Heart right ventricle (tissue), 16 donors: ENCODE results near the gene NOL12. TPM values are rescaled to one million over a fixed set of nuclear protein-coding genes. Genes with fewer than 3 reads are reported as not detected.
"Not testable (repeated sequence)": the region's sequence is repeated elsewhere in the genome, so short reads cannot be mapped to it uniquely, and the experiment has no call there.

ENCODE experiments used
- ATAC-seq, 8 donors: fragments of 200-7000 bp; cut with Tn5 transposase; one replicate each; pipeline ENCODE4 v1.9.1; 2020; ENCODE audit warnings: mild to moderate bottlenecking in 8 of 8, moderate library complexity in 8 of 8, moderate number of reproducible peaks in 1 of 8
- DNase-seq, 2 donors: peaks; one replicate each; pipeline ENCODE4 v3.0.0-alpha.2; 2020
- H3K27ac ChIP-seq, 10 donors: fragments of 200-600 bp; sonication (generic) in 2 of 10; one replicate each; pipeline versions ENCODE4 v1.5.0 to v1.8.0; 2020 to 2022; ENCODE audit warnings: mild to moderate bottlenecking in 3 of 10
- H3K27me3 ChIP-seq, 7 donors: fragments of 200-600 bp; one replicate each; pipeline ENCODE4 v1.8.0; 2021 to 2022; ENCODE audit warnings: mild to moderate bottlenecking in 2 of 7
- H3K36me3 ChIP-seq, 9 donors: fragments of 200-600 bp; sonication (generic) in 1 of 9; one replicate each; pipeline versions ENCODE4 v1.5.0 to v1.8.0; 2020 to 2022; ENCODE audit warnings: mild to moderate bottlenecking in 2 of 9
- H3K4me1 ChIP-seq, 9 donors: fragments of 200-600 bp; sonication (generic) in 1 of 9; one replicate each; pipeline versions ENCODE4 v1.5.0 to v1.8.0; 2020 to 2022; ENCODE audit warnings: mild to moderate bottlenecking in 4 of 9
- H3K4me3 ChIP-seq, 10 donors: fragments of 200-600 bp; sonication (generic) in 2 of 10; one replicate each; pipeline versions ENCODE4 v1.5.0 to v1.8.0; 2020 to 2022; ENCODE audit warnings: mild to moderate bottlenecking in 7 of 10, moderate library complexity in 2 of 10
- H3K9me3 ChIP-seq, 11 donors: fragments of 200-600 bp in 10 of 11; sonication (generic) in 2 of 11; one replicate each; pipeline versions ENCODE4 v1.5.0 to v1.8.0; 2013 to 2022; ENCODE audit warnings: mild to moderate bottlenecking in 2 of 11, control low read depth in 1 of 11, moderate library complexity in 1 of 11
- WGBS, 2 donors: extraction: QIAGEN DNeasy Blood & Tissue Kit; methylation state at CpG; one replicate each; pipeline ENCODE4 v1.1.7; 2013; ENCODE audit warnings: inconsistent platforms in 1 of 2; 5-methylcytosine and 5-hydroxymethylcytosine counted together
- intact Hi-C, 10 donors: fragments of 100-400 bp; cut with DNase I; formaldehyde crosslinking; loops; one replicate each; pipeline versions ENCODE4 v1.11.1 to v1.14.2; 2022
- polyA plus RNA-seq, 2 donors: library from polyadenylated mRNA; stranded (reverse); fragments of 200-250 nt; gene quantifications; one replicate each; pipeline ENCODE4 v1.2.3, GENCODE V29; 2013
- total RNA-seq, 10 donors: library from RNA; stranded (reverse); fragmentation: NEBNext Ultra II Directional in 3 of 10; extraction: Animal tissue kit (Norgen Biotek cat#: 25700) in 3 of 10; gene quantifications; one replicate each; pipeline versions ENCODE4 v1.2.1 to v1.2.4, GENCODE V29; 2021 to 2023
- TF ChIP-seq, protein P1 (sequence below), 9 donors: fragments of 200-600 bp; sonication (generic) in 2 of 9; IDR thresholded peaks; one replicate each; pipeline versions ENCODE4 v1.5.0 to v1.8.0; 2021 to 2022; ENCODE audit warnings: antibody characterized with exemption in 9 of 9, mild to moderate bottlenecking in 5 of 9, moderate library complexity in 1 of 9
- donor health status: Arrhythmogenic right ventricular cardiomyopathy.
- donor health status: ischemic (EF 13 %, LVEDD 7.1; RV severe dilation, severe dysfunction).
- donor health status: healthy with polysubstance abuse.
- donor health status: DM: no; HTN: yes; CAD: no.
- donor health status: DM: no; HTN: no; CAD: no.
- donor health status: ischemic (EF 25% LVEDD 6.9; RV normal size, moderate dysfunction).
- donor health status: ischemic (EF 25% LVEDD 5.7; RV mildly dilated, moderate dysfunction).
- donor health status: healthy.
- donor health status: DM: yes; HTN: yes; CAD: no.
- donor health status: Ischemic cardiomyopathy.
- donor health status: ischemic (EF 35%, LVEDD 5.7; RV mildly dilated, moderate dysfunction).
- donor health status: nonischemic (EF 11% LVEDD 7.7; RV severe dilation, severe dysfunction).
- donor health status: DM: yes; HTN: yes; CAD: no.
- donor health status: PGD.
- donor health status: ischemic (EF 29% LVEDD 5.4; RV normal size, mild dysfunction).
- donor health status: nonischemic (EF 23%, LVEDD 6.1; RV moderate dilation, normal function).

The NOL12 gene
- total and polyA plus RNA-seq, 12 donors: 10.8 to 35.3 (median 13.3) TPM

DNA sequence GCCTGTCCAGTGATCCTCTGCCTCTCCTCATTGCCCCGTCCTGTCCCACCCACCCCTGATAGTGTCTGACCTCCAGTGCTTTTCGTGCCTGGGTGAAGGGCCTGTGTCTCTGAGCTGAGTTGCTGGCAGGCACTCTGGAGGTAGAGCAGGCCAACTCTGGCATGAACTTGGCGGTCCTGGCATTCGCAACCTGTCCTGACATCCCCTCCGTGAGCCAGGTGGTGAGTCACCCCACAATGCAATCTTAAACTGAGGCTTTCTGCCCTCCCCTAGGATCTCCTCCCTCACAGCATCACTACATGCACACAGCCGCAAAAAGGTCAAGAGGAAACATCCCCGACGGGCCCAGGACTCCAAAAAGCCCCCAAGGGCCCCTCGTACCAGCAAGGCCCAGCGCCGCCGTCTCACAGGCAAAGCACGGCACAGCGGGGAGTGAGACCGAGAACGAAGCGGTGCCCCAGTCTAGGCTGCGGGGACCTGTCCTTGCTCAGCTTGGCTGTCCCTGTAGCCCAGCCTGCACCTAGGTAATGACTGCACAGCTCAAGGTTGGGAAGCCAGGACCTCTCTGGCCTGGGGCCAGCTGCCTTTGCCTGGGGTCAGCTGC is 4.9 kb downstream of the NOL12 start:
- peaks cover 0 to 71% (median 45%) of the 10 kb centered on the region in 9 donors for H3K36me3 ChIP-seq
- WGBS, 2 donors: 88 to 93% methylated on average over 18 of the region's 18 CpGs
- intact Hi-C loops: no loop called here

DNA sequence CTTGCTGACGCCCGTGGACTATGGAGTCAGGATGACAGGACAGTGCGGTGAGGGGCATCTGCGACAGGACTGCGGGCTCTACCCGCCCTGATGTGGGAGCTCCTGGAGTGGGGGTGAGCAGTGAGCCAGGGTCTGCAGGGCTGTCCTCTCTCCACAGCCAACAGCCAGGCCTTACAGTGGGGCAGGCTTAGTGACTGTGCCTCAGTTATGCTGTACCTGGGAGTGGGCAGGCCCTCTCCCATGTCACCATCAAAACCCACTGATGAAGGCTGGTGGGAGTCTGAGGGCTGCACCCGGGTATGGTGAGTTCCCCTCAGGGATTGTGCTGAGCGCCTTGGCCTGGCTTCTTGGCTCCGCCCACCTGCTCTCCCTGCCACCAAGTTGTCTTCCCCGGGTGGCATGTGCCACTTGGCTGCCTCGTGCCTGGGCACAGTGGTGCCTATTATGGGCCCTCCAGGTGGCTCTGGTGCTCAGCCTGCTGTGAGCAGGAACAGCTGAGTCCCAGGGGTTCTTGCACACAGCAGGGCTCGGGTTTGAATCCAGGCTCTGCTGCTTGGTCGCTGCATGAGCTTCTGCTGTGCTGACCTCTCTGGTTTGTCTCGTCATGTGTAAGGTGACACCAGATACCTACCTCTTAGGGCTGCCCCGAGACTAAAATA is 6.6 kb downstream of the NOL12 start:
- peaks cover 0 to 23% (median 13%) of the 10 kb centered on the region in 9 donors for H3K4me1 ChIP-seq
- DNase-seq (no peak), ATAC-seq (no peak)
- no peaks in the 10 kb centered on the region for H3K27me3 ChIP-seq
- 91 to 93% methylated on average over 15 of the region's 15 CpGs for WGBS, 2 donors
- no peak overlapping the region for H3K27ac ChIP-seq
- H3K4me3 ChIP-seq: no peak overlapping the region
- intact Hi-C loops: no loop called here
- H3K36me3 ChIP-seq: peaks cover 0 to 70% (median 45%) of the 10 kb centered on the region in 9 donors
- TF ChIP-seq, protein P1, sequence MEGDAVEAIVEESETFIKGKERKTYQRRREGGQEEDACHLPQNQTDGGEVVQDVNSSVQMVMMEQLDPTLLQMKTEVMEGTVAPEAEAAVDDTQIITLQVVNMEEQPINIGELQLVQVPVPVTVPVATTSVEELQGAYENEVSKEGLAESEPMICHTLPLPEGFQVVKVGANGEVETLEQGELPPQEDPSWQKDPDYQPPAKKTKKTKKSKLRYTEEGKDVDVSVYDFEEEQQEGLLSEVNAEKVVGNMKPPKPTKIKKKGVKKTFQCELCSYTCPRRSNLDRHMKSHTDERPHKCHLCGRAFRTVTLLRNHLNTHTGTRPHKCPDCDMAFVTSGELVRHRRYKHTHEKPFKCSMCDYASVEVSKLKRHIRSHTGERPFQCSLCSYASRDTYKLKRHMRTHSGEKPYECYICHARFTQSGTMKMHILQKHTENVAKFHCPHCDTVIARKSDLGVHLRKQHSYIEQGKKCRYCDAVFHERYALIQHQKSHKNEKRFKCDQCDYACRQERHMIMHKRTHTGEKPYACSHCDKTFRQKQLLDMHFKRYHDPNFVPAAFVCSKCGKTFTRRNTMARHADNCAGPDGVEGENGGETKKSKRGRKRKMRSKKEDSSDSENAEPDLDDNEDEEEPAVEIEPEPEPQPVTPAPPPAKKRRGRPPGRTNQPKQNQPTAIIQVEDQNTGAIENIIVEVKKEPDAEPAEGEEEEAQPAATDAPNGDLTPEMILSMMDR (IDR thresholded peaks at IDR 0.05): no peak
- H3K9me3 ChIP-seq: no peaks in the 10 kb centered on the region

More for the DNA sequence above, 4.9 kb downstream of the NOL12 start:
- Histone ChIP-seq H3K9me3 (no peaks in the 10 kb centered on the region), H3K4me1 (peaks cover 7 to 23% (median 14%) of the 10 kb centered on the region in 9 donors), H3K27me3 (no peaks in the 10 kb centered on the region), H3K27ac (no peak overlapping the region), H3K4me3 (no peak overlapping the region)
- DNase-seq: no peak
- TF ChIP-seq, protein P1 (IDR thresholded peaks at IDR 0.05): no peak
- ATAC-seq: no peak

DNA sequence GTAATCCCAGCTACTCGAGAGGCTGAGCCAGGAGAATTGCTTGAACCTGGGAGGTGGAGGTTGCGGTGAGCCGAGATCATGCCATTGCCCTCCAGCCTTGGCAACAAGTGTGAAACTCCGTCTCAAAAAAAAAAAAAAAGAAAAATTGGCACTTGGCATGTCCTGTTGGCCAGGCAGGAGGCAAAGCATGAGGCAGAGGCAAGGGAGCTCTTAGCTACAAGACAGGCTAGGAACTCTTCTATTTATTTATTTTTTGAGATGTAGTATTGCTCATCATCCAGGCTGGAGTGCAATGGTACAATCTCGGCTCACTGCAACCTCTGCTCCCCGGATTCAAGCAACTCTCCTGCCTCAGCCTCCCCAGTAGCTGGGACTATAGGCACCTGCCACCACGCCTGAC is 8.0 kb downstream of the NOL12 start:
- ATAC-seq, H3K9me3 ChIP-seq, H3K4me3 ChIP-seq, H3K27me3 ChIP-seq, intact Hi-C loops, H3K27ac ChIP-seq, DNase-seq: not testable (repeated sequence)
- Histone ChIP-seq H3K4me1 (peaks cover 0 to 18% (median 13%) of the 10 kb centered on the region in 9 donors), H3K36me3 (peaks cover 0 to 57% (median 39%) of the 10 kb centered on the region in 9 donors)
- 93 to 94% methylated on average over 7 of the region's 7 CpGs for WGBS, 2 donors

DNA sequence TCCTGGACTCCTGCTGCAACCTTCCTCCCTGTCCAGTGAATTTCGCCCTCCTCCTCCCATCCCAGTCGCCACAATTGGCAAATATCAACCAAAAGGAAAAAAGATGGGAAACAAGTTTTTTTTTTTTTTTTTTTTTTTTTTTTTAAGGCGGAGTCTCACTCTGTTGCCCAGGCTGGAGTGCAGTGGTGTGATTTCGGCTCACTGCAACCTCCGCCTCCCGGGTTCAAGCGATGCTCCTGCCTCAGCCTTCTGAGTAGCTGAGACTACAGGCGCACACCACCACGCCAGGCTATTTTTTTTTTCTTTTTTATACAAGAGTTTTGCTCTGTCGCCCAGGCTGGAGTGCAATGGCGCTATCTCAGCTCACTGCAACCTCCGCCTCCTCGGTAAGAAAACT is 10.1 kb downstream of the NOL12 start:
- Histone ChIP-seq H3K36me3 (peaks cover 0 to 36% (median 27%) of the 10 kb centered on the region in 9 donors), H3K4me1 (peaks cover 0 to 24% (median 13%) of the 10 kb centered on the region in 9 donors), H3K27ac (peak overlapping the region in 2 of 10 donors; percentile 26 to 52), H3K4me3 (peak overlapping the region in 7 of 10 donors; percentile 11 to 44 (median 37))
- H3K9me3 ChIP-seq, H3K27me3 ChIP-seq, DNase-seq, intact Hi-C loops: not testable (repeated sequence)
- 23 to 36% methylated on average over 13 of the region's 13 CpGs for WGBS, 2 donors
- ATAC-seq: peak in 3 of 8 donors; percentile 5 to 14 (median 7)

DNA sequence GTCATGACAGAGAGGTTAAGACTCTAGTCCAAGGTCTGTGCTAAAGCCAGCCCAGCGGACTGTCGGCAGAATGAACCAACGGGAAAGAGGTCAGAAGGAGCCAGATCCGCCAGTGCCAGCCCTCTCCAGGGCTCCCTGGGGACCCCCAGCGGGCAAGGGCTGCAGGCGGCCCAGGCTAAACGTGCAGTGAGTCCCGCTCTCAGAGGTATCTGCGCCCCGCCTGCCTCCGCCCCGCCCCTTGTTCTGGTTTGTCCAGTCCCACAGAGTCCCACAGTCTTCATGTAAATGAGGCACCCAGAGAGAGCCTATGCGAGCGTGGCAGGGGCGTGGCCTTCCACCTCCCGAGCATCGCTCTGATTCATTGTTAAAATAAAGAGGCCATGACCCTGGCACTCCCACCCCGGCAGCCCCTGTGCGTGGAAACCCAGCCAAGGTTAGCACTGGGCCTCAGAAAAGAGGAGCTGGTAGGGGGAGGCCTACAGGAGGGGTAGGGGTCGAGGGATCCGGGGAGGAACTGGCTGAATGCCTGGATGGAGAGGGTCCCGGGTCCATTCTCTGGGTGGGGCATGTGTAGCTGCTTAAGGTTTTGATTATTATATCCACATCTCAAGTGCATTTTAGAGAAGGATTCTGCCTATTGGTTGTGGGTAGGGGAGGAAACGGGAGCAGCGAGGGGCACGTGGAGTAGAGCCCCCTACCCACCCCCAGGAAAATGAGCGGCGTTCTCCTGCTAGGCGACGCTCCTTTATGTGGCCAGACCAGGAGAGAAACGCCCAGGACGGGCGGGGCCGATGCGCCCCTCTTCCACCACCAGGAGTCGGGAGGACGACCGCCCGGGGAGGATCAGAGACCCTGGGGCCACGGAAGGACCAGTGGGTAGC is 10.8 kb downstream of the NOL12 start, which contains the start of gene TRIOBP:
Gene TRIOBP (plus strand): TSS at position 392 of the 881 bp plus-strand sequence. CDS start 4,318 bp downstream, outside the sequence.
- peak; percentile 93 to 94 for DNase-seq
- WGBS, 2 donors: 6 to 14% methylated on average over 38 to 39 of the region's 39 CpGs
- ATAC-seq: peak; percentile 97 to 99 (median 98)
- peak within 1 kb of the TSS in 3 of 10 donors; percentile 31 to 52 (median 31) for H3K27ac ChIP-seq
- peaks cover 0 to 30% (median 21%) of the 10 kb centered on the region in 9 donors for H3K36me3 ChIP-seq
- no peaks in the 10 kb centered on the region for H3K27me3 ChIP-seq
- H3K4me3 ChIP-seq: peak within 1 kb of the TSS in 7 of 10 donors; percentile 11 to 44 (median 37)
- no peaks in the 10 kb centered on the region for H3K9me3 ChIP-seq
- intact Hi-C loops: no loop called here
- TF ChIP-seq, protein P1 (IDR thresholded peaks at IDR 0.05): peak in 6 of 9 donors; percentile 28 to 67 (median 54)
- H3K4me1 ChIP-seq: peaks cover 0 to 31% (median 13%) of the 10 kb centered on the region in 9 donors
